ENCODE measurements around the gene EFS. TPM values are rescaled to one million over a fixed set of nuclear protein-coding genes. Genes with fewer than 3 reads are reported as not detected.
"Not testable (repeated sequence)": the region's sequence is repeated elsewhere in the genome, so short reads cannot be mapped to it uniquely, and the experiment has no call there.

Gene EFS
- total RNA-seq, 1 donor from 2014 or later, result 15.2 TPM

- TF ChIP-seq, protein P1, sequence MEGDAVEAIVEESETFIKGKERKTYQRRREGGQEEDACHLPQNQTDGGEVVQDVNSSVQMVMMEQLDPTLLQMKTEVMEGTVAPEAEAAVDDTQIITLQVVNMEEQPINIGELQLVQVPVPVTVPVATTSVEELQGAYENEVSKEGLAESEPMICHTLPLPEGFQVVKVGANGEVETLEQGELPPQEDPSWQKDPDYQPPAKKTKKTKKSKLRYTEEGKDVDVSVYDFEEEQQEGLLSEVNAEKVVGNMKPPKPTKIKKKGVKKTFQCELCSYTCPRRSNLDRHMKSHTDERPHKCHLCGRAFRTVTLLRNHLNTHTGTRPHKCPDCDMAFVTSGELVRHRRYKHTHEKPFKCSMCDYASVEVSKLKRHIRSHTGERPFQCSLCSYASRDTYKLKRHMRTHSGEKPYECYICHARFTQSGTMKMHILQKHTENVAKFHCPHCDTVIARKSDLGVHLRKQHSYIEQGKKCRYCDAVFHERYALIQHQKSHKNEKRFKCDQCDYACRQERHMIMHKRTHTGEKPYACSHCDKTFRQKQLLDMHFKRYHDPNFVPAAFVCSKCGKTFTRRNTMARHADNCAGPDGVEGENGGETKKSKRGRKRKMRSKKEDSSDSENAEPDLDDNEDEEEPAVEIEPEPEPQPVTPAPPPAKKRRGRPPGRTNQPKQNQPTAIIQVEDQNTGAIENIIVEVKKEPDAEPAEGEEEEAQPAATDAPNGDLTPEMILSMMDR (conservative IDR thresholded peaks at IDR 0.05; ENCODE audit: low read depth, low read length), result no peak
- no peak for DNase-seq (ENCODE audit: low read depth)
- no peak overlapping the region for H3K4me3 ChIP-seq (ENCODE audit: low read depth, low read length)
Observed at GRCh38 chr14:23388996-23389395, 24.0 kb upstream of the EFS start.

DNA sequence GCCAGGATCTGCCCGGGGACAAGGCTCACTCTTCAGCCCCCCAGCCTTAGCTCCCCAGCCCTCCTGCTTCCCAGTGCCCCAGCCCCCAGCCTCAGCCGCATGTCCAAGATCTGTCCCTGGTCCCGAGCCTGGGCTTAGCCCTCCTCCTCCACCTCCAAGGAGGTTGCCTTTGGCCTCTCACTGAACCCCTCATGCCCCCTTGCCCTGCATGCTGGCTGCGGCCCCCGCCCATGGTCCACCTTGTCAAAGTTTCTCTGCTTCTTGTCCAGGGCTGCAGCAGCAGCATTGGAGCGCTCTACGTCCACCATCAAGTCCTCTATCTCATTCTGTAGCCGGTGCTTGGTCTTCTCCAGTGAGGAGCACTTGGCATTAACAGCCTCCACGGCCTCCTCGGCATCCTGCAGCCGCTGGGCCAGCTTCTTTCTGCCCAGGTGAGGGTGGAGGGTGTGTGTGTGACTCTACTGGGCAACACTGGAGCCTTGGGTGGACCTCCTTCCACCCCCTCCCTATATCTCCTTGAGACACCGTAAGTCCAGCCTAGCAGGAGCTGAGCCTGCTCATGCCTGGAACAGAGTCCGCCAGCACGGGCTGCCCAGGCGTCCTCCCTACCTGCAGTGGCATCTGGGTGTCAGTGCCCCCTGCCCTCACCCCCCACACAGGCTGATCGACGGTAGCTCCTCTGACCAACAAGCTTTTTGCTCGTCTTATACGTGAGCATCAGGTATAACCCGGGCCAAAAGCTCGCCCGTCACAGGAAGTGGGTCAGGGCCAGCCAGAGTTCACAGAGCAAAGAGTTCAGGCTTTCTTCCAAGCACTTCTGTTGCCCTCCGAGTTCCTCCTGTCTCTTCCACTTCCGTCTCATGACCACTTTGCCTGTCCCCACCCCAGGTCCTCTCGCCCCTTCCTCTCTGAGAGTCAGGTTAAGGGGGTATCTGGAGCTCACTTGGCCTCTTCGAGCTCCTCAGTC lies 23.2 kb upstream of the EFS start:
- no peak overlapping the region for H3K4me3 ChIP-seq (ENCODE audit: low read depth, low read length)
- TF ChIP-seq, protein P1 (conservative IDR thresholded peaks at IDR 0.05; ENCODE audit: low read depth, low read length), result no peak
- no peak for DNase-seq (ENCODE audit: low read depth)

DNA sequence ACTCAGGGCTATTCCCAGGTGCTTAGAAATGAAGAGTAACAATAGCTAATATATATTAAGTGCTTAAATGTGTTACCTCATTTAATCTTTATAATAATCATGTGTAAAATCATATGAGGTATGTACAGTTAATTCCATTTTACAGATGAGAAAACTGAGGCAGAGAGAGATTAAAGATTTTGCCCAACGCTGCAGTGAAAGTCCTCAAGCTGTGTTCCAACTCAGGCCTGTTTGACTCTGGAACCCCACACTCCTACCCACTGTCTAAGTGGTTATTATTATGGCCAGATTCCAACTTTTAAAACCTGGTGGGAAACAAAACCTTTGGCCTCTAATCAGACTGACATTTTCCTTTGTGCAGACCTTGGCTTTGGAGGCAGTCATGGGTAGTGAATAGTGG lies 22.0 kb upstream of the EFS start:
- TF ChIP-seq, protein P1 (conservative IDR thresholded peaks at IDR 0.05; ENCODE audit: low read depth, low read length), result no peak
- H3K4me3 ChIP-seq (ENCODE audit: low read depth, low read length), result no peak overlapping the region
- DNase-seq (ENCODE audit: low read depth), result no peak

GRCh38 chr14:23386266-23386657 lies 21.3 kb upstream of the EFS start:
- not testable (repeated sequence) for DNase-seq (ENCODE audit: low read depth); H3K4me3 ChIP-seq (ENCODE audit: low read depth, low read length)

DNA sequence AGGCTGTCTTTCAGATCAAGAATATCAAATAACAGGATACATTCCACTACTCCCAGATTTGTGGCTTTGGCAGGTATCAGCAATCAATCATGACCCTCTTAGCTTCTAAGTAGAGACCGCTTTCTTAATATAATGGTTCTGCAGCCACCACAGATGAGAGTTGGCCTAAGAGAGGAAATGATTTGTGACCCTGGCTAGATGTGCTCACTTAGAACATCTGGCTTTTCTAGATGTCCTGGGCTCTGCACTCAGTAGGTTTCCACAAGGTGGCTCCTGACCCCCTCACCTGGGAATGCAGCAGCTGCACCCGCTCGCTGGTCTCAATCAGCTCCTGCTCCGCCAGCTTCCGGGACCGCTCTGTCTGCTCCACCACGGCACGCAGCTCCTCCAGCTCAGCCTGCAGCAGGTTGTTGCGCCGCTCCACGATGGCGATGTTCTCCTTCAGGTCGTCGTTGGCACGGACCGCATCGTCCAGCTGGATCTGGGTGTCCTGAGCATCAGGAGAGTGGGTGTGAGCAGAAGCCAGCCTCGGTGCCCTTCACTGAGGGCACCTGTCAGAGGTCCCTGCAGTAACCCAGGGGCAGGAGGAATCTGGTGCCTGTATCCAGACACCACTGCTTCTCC lies 20.8 kb upstream of the EFS start:
- DNase-seq (ENCODE audit: low read depth), result no peak
- TF ChIP-seq, protein P1 (conservative IDR thresholded peaks at IDR 0.05; ENCODE audit: low read depth, low read length), result no peak
- no peak overlapping the region for H3K4me3 ChIP-seq (ENCODE audit: low read depth, low read length)

GRCh38 chr14:23385244-23385641 lies 20.3 kb upstream of the EFS start:
- no peak for DNase-seq (ENCODE audit: low read depth)
- TF ChIP-seq, protein P1 (conservative IDR thresholded peaks at IDR 0.05; ENCODE audit: low read depth, low read length), result no peak

DNA sequence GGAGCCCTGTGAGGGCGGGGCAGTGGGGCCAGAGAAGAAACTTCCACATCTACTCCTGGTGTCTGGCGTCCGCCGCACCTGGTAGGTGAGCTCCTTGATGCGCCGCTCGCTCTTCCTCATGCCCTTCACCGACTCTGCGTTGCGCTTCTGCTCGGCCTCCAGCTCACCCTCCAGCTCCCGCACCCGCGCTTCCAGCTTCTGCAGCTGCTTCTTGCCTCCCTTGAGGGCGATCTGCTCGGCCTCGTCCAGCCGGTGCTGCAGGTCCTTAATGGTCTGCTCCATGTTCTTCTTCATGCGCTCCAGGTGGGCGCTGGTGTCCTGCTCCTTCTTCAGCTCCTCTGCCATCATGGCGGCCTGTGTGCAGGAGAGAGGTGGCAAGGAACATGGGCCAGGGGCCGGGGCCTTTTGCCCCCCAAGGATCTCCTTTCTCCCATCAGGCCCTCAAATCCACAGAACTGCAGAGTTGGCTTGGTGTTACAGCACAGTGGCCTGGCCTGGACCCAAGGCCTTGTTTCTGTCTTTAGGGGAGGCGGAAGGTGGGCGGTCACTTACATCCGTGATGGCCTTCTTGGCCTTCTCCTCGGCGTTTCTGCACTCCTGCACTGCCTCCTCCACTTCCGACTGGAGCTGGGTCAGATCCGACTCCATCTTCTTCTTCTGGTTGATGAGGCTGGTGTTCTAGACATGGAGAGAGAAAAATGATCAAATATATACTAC lies 19.6 kb upstream of the EFS start:
- DNase-seq (ENCODE audit: low read depth), result no peak
- no peak overlapping the region for H3K4me3 ChIP-seq (ENCODE audit: low read depth, low read length)
- TF ChIP-seq, protein P1 (conservative IDR thresholded peaks at IDR 0.05; ENCODE audit: low read depth, low read length), result no peak

More at GRCh38 chr14:23385244-23385641, 20.3 kb upstream of the EFS start:
- H3K4me3 ChIP-seq (ENCODE audit: low read depth, low read length), result no peak overlapping the region

Data from epithelial cell of proximal tubule (primary cell).